ENCODE measurements around the gene TACR2. TPM values are rescaled to one million over a fixed set of nuclear protein-coding genes. Genes with fewer than 3 reads are reported as not detected.
A peak's percentile ranks its signal among the peaks of the same experiment; 100 is the strongest.

Gene TACR2
- total and polyA plus RNA-seq, 2 of the 13 experiments (the other 11 are each of a cell fraction or from before 2014, with no cell fraction given) = 0.04 TPM; not detected in 1

DNA sequence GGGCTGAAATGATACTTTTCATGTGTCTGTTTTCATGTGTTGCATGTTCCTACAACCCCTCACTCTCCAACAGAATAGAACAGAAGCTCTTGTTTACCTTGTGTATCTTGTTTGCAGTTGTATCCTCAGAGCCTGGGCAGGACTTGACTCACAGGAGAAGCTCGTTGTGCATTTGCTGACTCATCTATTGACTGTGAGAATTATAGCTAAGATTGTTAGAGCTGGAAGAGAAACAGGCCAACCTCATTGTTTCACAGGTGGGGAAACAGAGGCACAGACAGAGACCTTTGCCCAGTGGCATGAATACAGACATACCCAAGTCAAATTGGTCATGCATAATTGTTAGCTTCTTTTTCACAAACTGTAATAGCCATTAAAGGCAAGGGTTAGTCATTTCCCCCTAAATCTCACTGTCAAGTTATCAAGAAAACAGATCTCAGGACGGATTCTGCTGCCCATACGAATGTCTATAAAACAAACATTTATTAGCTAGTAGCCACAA is 30.0 kb upstream of the TACR2 start (continued):
- TF ChIP-seq ZNF256 (CRISPR knock-in tag; conservative IDR thresholded peaks at IDR 0.05) = no peak
- TF ChIP-seq, protein P1, sequence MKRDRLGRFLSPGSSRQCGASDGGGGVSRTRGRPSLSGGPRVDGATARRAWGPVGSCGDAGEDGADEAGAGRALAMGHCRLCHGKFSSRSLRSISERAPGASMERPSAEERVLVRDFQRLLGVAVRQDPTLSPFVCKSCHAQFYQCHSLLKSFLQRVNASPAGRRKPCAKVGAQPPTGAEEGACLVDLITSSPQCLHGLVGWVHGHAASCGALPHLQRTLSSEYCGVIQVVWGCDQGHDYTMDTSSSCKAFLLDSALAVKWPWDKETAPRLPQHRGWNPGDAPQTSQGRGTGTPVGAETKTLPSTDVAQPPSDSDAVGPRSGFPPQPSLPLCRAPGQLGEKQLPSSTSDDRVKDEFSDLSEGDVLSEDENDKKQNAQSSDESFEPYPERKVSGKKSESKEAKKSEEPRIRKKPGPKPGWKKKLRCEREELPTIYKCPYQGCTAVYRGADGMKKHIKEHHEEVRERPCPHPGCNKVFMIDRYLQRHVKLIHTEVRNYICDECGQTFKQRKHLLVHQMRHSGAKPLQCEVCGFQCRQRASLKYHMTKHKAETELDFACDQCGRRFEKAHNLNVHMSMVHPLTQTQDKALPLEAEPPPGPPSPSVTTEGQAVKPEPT (CRISPR knock-in tag; IDR thresholded peaks at IDR 0.05; ENCODE audit: low read depth) = no peak
- TF ChIP-seq ZNF598 (CRISPR knock-in tag; IDR thresholded peaks at IDR 0.05; ENCODE audit: borderline replicate concordance) = no peak
- TF ChIP-seq U2AF1 (optimal IDR thresholded peaks at IDR 0.05; ENCODE audit: low read depth, low read length) = no peak
- 0 out of 2 replicates have a peak, but pooled peaks have one; percentile 22 for TF ChIP-seq GATAD2A (CRISPR knock-in tag; IDR thresholded peaks at IDR 0.05)
- TF ChIP-seq ZBTB3 (CRISPR knock-in tag; IDR thresholded peaks at IDR 0.05; ENCODE audit: borderline replicate concordance, low read depth) = no peak
- TF ChIP-seq ZC3H4 (CRISPR knock-in tag; IDR thresholded peaks at IDR 0.05; ENCODE audit: borderline replicate concordance) = no peak
- no peak for TF ChIP-seq MZF1 (CRISPR knock-in tag; IDR thresholded peaks at IDR 0.05; ENCODE audit: borderline replicate concordance)
- TF ChIP-seq, protein P2, sequence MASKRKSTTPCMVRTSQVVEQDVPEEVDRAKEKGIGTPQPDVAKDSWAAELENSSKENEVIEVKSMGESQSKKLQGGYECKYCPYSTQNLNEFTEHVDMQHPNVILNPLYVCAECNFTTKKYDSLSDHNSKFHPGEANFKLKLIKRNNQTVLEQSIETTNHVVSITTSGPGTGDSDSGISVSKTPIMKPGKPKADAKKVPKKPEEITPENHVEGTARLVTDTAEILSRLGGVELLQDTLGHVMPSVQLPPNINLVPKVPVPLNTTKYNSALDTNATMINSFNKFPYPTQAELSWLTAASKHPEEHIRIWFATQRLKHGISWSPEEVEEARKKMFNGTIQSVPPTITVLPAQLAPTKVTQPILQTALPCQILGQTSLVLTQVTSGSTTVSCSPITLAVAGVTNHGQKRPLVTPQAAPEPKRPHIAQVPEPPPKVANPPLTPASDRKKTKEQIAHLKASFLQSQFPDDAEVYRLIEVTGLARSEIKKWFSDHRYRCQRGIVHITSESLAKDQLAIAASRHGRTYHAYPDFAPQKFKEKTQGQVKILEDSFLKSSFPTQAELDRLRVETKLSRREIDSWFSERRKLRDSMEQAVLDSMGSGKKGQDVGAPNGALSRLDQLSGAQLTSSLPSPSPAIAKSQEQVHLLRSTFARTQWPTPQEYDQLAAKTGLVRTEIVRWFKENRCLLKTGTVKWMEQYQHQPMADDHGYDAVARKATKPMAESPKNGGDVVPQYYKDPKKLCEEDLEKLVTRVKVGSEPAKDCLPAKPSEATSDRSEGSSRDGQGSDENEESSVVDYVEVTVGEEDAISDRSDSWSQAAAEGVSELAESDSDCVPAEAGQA (IDR thresholded peaks at IDR 0.05; ENCODE audit: low read depth) = no peak
- TF ChIP-seq, protein P2 (CRISPR knock-in tag; IDR thresholded peaks at IDR 0.05; ENCODE audit: borderline replicate concordance) = no peak
- no peak for TF ChIP-seq HDAC6 (IDR thresholded peaks at IDR 0.05; ENCODE audit: low read depth, low read length)
- no peak for TF ChIP-seq NFYC (CRISPR knock-in tag; IDR thresholded peaks at IDR 0.05)
- no peak for TF ChIP-seq ZNF264 (CRISPR knock-in tag; IDR thresholded peaks at IDR 0.05)
- TF ChIP-seq, protein P3, sequence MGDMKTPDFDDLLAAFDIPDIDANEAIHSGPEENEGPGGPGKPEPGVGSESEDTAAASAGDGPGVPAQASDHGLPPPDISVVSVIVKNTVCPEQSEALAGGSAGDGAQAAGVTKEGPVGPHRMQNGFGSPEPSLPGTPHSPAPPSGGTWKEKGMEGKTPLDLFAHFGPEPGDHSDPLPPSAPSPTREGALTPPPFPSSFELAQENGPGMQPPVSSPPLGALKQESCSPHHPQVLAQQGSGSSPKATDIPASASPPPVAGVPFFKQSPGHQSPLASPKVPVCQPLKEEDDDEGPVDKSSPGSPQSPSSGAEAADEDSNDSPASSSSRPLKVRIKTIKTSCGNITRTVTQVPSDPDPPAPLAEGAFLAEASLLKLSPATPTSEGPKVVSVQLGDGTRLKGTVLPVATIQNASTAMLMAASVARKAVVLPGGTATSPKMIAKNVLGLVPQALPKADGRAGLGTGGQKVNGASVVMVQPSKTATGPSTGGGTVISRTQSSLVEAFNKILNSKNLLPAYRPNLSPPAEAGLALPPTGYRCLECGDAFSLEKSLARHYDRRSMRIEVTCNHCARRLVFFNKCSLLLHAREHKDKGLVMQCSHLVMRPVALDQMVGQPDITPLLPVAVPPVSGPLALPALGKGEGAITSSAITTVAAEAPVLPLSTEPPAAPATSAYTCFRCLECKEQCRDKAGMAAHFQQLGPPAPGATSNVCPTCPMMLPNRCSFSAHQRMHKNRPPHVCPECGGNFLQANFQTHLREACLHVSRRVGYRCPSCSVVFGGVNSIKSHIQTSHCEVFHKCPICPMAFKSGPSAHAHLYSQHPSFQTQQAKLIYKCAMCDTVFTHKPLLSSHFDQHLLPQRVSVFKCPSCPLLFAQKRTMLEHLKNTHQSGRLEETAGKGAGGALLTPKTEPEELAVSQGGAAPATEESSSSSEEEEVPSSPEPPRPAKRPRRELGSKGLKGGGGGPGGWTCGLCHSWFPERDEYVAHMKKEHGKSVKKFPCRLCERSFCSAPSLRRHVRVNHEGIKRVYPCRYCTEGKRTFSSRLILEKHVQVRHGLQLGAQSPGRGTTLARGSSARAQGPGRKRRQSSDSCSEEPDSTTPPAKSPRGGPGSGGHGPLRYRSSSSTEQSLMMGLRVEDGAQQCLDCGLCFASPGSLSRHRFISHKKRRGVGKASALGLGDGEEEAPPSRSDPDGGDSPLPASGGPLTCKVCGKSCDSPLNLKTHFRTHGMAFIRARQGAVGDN (CRISPR knock-in tag; IDR thresholded peaks at IDR 0.05) = no peak
- TF ChIP-seq ZNF619 (CRISPR knock-in tag; IDR thresholded peaks at IDR 0.05) = no peak
- TF ChIP-seq, protein P4, sequence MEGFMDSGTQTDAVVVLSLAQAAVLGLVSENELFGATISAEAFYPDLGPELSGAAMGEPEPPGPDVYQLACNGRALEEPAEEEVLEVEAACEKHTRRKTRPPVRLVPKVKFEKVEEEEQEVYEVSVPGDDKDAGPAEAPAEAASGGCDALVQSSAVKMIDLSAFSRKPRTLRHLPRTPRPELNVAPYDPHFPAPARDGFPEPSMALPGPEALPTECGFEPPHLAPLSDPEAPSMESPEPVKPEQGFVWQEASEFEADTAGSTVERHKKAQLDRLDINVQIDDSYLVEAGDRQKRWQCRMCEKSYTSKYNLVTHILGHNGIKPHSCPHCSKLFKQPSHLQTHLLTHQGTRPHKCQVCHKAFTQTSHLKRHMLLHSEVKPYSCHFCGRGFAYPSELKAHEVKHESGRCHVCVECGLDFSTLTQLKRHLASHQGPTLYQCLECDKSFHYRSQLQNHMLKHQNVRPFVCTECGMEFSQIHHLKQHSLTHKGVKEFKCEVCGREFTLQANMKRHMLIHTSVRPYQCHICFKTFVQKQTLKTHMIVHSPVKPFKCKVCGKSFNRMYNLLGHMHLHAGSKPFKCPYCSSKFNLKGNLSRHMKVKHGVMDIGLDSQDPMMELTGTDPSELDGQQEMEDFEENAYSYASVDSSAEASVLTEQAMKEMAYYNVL (CRISPR knock-in tag; IDR thresholded peaks at IDR 0.05; ENCODE audit: borderline replicate concordance) = no peak

Measured in HepG2 (cell line).